Activated CD4-positive, CD25-positive, alpha-beta regulatory T cell (primary cell): Measurements from ENCODE around the gene NFKB1.
"Not testable (repeated sequence)": the region's sequence is repeated elsewhere in the genome, so short reads cannot be mapped to it uniquely, and the experiment has no call there.

ENCODE experiments used
- DNase-seq, 4 experiments: peaks; one replicate each; lab custom pipeline; 2025; lab: John Stamatoyannopoulos, UW

The NFKB1 gene

DNA sequence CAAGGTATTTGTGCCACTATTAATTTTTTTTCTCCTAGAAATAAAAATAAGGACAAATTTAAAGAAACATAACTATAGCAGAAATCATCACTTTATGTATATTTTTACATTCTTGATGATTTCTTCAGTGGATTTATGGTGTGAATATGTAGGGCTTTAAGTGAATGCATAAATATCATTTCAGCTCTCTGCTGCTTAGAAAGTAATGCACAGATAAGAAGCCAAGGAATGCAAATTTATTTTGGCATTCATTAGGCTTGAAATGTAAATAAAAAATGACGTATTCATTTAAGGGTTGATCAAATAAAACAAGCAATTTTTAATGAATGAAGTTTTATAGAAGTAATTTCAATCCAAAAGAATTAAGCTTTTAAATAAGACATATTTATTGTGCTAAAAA is 66.3 kb downstream of the NFKB1 start:
- no peak for DNase-seq

DNA sequence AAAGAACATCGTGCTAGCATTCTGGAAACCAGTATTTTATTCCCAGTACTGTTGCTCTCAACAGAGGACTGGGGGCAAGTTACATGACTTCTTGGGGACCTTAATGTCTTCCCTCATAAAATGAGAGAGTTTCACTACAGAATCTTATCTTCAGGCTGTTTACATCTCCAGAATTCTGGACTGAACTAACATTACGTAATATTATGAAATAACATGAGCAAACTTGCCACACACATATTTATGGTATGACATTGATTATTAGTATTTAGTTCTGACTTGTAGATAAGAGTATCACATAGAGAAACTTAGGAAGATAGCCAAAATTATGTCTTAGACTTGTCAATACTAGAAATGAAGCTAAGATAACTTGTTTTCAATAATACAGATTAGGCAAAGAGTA is 68.0 kb downstream of the NFKB1 start:
- no peak for DNase-seq

DNA sequence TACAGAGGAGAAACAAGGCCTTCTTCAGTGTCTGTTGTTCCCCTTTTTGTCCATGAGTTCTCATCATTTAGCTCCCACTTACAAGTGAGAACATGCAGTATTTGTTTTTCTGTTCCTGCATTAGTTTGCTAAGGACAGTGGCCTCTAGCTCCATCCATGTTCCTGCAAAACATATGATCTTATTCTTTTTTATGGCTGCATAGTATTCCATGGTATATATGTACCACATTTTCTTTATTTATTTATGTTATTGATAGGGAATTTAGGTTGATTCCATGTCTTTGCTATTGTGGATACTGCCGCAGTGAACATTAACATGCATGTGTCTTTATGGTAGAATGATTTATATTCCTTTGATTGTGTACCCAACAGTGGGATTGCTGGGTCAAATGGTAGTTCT is 69.1 kb downstream of the NFKB1 start:
- DNase-seq: not testable (repeated sequence)

DNA sequence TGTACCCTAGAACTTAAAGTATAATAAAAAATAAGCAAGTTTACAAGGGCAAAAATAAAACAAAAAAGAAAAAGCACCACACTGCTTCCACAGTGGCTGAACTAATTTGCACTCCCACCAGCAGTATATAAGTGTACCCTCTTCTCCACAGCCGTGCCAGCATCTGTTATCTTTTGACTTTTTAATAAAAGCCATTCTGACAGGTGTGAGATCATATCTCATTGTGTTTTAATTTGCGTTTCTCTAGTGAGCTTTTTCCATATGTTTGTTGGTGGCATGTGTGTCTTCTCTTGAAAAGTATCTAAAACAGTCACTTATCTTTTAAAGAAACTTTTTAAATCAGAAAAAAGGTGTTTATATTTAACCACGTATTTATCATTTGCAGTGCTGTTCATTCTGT is 71.3 kb downstream of the NFKB1 start:
- no peak for DNase-seq

DNA sequence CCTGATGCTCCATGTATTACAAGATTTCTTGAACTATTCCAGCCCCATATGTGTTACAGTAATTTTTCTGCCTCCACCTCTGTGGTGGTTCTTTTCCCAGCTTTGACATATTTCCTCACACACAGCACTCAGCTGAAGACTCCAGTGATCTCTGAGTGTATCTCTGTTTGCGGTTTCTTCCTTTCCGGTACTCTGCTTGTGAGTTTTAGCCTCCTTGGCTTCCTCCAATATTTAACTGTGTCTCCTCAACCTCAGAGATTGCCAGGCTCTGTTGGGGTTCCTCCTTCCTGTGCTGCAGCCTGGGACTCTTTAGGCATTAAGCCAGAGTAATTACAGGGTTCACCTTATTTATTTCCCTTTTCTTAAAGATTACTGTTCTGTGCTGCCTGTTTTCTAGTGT is 73.2 kb downstream of the NFKB1 start:
- no peak for DNase-seq

DNA sequence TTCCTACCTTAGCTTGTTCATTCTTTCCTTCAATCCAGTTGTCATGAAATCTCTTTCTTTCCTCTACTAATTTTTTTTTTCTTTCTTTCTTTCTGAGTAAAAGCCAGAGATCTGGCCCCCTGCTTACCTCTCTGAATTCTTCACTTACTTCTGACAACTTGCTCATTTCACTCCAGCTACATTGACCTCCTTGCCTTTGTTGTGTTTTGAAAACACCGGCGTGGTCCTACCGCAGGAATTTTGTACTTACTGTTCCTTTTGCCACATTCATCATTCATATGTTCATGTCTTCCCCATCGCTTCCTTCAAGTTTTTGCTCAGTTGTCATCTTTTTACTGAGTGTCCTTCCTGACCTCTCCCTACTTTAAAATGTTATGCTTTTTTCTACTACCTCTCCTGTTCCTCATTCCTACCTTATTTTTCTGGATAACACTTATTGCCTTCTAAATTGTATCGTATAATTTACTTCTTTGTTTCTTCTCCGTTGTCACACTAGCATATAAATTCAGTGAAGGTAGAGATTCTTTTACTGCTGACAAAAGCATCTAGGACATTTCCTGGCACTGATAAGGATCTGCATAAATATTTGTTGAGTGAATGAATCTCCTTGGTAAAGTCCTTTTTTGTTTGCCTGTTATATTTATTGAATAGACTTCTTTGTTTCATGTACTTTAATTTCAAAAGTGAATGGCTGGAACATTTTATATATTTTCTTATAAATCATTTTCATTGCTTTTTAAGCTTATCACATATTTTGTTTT is 74.4 kb downstream of the NFKB1 start:
- DNase-seq: no peak

DNA sequence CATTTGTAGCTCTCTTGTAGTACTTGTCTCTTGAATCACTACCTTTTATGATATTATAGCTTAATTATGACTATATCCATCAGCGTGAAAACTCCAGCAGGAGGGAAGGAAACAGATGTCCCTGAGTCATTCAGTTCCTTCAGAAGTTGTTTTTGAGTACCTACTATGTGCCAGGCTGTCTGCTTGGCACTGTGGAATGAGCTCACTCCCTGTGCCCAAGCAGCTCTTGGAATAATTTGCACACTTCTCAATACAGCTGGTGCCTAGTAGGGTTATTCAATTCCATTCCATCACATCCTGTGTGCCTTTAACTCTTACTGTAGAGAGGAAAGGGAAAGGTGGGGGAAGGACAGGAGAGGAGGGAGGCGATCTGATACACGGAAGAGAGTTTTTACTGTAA is 77.1 kb downstream of the NFKB1 start:
- DNase-seq: no peak

DNA sequence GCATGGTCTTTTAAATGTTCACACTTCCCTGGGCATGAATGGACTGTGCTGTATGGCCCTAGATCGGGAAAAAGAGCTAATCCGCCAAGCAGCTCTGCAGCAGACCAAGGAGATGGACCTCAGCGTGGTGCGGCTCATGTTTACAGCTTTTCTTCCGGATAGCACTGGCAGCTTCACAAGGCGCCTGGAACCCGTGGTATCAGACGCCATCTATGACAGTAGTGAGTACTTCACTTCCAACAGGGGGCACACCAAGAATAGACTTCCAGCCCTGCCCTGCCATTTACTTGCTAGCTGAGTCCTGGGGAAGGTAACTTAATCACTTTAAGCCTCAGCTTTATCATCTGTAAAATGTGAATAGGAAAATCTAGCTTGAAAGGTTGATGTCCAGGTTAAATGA is 77.7 kb downstream of the NFKB1 start:
- no peak for DNase-seq

DNA sequence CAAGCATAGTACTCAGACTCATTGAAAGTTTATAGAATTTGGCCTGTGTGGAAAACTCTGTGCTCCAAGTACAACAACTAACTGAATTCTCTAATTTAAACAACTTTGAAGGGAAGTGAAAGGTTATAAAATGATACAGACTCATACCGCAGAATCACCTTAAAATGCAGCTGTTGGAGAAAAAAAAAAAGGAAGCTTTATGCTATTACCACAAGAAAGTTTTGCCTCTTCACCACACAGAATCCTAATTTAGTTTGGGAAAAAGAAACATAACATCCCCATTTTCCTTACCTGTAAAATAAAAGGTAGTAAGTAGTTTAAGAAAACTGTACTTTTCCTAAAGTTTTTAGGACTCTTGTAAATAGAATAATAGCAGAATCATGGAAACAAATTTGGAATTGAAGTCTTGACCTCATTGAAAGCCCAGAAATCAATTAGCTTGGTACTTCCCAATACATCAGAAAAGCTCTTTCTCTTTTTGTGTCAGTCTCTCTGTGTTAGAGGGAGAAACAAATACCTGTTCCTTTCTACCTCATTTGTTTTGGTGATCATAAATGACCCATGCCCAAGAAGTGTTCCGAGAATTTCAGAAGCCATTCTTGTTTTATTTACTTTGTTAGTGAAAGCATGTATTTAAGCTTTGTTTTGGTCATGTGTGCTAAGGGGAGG is 78.8 kb downstream of the NFKB1 start:
- no peak for DNase-seq

DNA sequence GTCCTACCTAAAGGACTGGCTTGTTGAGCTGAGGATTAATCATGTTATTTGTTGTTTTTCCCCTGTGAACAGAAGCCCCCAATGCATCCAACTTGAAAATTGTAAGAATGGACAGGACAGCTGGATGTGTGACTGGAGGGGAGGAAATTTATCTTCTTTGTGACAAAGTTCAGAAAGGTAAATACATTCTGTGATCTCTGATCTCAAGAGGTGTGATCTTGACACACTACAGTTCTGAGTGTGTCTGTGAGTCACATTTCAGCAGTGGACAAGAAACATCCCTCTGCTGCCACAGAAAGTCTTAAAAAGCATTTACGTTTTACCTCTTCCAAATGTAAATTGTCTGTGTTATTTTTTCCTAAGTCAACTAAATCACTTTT is 79.3 kb downstream of the NFKB1 start:
- no peak for DNase-seq

DNA sequence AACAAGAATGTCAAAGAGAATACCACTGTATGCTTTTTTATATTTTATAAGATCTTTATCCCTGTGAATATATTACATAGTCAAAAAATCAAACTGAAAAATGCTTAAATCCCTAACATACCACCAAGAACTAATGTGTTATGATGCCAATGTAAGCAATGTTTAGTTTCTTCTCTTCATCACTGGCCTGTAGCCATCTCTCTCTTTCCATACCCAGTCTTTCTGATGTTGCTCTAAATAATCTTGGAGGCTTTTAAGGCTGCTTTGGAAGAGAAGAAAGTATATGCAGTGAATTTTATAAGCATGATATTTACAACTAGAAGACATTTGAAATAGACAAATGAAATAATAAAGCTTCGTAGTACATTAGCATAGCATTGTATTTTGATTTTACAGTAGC is 82.9 kb downstream of the NFKB1 start:
- DNase-seq: no peak

DNA sequence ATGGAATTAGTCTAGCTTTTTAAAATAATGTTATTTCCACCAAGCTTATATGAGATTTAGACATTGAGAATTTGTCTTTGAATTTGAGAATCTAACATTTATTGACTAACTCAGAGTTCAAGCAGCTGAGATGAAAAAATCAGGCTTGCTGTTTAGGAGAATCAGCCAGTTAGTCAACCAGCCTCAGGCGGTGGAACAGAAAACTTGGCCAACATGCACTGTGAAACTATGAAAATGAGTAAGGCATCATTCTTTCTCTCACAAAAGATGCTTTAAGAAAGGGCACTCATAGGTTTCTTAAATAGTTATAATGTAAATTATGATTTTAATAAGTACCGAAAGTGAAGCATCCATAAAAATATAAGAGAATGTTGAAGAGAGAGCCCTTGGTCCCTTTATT is 84.2 kb downstream of the NFKB1 start:
- no peak for DNase-seq

DNA sequence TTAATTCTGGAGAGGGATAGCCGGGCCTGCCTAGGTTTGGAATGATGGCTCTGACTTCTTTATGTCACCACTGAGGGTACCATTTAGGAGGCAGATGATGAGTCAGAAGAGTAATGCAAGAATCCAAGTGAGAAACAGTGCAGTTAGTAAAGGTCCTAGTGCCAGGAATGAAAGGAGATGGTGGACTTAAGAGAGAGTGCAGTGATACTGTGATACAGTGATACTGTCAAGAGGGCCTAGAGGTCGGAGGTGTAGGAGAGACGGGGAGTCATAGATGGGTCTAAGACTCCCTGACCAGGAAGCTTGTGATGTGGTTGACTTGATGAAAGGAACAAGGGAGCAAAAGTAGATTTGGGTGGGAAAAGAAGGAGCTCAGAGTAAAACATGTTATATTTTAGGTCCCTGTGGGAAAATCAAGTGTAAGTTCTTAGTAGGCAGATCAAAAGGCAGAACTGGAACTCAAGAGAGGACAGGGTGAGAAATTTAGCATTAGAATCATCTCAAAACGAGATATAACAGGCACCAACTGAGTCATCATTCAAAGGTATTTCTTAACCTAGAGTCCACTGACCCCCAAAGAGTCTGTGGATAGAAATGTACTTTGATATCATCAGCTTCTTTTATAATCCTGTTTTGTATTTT is 85.0 kb downstream of the NFKB1 start:
- no peak for DNase-seq

DNA sequence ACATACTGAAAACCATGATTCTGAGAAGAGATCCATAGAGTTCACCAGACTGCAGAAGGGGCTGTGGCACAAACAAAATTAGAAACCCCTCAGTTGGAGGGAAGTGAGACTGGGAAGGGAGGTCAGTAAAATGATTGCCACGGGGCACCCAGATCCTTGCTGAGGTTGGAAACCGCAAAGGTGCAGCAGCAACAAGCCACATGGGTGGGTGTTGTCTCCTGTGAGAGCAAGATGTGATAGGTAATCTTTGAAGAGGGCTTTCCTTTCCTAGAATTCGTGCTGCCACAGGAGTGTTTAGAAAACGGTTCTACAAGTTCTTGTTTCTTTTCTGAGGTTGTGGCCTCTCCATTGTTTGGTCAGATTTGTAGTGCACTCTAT is 85.5 kb downstream of the NFKB1 start:
- DNase-seq: peak in 2 of 4 experiments; percentile 4 to 9

DNA sequence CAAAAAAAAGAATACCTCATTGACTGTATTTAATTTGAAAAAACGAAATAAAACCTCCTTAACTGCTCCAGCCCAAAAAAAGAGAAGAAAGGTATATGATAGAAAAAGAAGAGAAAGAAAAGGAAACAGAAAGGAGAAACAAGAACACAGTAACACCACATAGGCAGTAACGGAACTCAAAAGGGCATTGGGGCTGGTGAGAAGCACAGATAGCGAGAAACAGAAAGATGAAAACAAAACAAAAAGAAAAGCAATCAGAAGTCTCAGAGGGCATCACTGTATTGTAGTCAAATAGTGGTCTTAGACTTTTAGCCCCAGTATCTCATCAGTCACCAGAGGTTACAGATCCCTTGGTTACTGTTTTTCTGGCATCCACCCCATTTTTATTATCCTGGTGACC is 88.6 kb downstream of the NFKB1 start:
- no peak for DNase-seq

DNA sequence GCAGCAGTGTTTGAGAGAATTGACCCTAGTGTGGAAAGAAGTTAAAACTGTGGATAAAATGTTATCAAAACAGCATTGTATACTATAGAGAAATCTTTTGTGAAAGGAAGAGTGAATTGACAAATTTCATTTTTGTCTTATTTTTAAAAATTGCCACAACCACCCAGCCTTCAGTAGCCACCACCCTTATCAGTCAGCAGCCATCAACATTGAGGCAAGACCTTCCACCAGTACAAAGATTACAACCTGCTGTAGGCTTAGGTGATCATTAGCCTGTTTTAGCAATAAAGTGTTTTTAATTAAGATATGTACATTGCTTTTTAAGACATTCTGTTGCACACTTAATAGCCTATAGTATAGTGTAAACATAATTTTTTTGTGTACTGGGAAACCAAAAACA is 91.1 kb downstream of the NFKB1 start:
- no peak for DNase-seq

DNA sequence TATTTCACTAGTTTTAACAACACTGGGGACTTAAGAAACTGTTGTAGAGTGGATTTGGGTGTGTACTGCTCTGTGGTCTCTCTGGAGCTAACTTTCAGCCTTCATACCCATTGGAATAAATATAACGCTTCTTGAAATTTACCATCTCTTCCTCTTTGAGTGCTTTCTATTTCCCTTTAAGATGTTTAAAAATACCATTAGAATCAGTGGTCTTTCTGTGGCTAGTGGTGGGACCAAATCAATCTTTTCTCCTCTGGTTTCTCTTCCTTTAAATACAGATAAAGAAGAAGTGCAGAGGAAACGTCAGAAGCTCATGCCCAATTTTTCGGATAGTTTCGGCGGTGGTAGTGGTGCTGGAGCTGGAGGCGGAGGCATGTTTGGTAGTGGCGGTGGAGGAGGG is 92.0 kb downstream of the NFKB1 start:
- DNase-seq: no peak

DNA sequence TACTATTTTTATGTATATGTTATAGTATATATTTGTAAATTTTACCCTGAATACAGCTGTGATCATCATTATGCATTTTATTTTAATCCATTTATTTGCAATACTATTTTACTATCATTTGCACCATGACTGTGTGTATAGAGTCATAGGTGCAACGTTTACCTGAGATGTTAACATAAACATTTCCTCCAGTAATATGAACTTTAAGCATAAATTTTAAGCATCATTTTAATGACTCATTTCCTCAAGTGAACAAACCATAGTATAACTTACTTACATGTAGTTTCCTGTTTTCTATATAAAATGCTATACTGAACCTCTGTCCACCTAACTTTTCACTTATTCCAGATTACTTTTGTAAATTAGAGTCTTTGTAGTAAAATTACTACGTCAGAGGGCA is 92.8 kb downstream of the NFKB1 start:
- DNase-seq: no peak

DNA sequence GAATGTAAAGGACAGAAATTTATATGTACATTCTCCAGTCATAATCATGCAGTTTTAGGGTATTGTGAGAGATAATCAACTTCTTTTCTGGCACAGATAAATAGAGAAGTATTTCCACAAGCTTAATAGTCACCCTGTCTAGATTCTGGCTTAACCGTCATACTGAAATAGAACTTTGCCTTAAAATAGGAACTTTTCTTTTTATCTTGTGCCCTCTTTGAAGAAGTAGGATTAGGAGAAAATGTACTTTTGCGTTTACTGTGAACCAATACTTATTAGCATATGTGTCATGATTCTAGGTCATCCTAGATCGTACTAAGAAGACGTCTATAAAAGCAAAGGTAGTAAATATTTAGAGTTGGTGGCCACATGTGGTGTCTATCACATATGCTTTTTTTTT is 95.4 kb downstream of the NFKB1 start:
- DNase-seq: no peak

DNA sequence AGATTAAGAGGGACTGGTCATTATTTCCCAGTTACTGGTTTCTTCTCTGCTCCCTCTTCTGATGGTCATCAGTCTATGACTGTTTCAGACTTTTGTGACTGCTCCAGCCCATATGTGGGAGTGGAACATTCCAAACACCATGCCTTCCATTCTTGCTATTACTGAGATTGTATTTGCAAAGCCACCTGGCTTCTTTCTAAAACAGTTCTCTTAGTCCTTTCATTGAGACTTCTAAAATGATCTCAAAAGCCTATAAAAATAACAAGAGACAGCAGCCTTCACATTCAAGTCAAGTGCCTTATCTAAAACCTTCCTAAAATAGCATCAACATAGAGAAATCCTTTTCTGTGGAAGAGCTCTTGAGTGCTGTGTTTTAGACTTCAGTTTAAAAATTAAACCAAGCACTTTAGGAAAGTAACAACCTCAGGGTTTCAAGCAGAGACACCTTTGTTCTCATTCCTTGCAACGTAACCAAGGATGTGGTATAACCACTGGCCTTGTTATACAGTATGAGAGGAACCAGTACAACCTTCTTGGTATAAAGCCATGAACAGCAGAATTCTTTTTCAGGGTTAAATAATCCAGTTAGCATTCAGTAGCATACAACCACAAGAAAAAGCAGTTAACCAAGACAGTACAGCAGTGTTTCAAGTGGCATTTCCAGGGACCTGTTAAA is 97.1 kb downstream of the NFKB1 start:
- no peak for DNase-seq

DNA sequence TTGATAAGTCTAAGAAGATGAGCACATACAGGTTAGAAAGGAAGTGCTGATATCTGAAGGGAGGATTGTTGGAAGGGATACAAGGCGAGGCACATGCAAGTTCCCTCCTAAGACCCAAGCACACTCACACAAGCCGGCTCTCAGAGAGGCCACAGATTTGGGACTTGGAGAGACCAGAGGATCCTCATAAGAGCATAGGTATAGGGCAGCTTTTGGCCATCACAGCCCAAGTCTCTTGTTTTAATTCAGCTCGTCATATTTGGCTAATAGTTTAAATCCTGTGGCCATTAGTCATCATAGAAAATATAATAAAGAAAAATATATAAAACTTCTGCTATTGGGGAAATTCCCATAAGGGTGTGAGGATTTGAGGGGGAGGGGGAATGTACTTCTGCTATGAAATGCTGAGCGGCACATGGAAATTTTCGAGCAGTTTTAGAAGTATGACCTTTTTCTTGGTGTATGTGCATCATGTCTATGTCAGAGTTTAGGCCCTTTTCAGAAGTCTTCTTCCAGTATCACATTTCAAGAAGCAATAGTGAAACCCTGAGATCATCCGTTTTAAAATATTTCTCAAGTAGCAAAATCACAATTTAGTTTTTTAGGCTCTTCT is 97.7 kb downstream of the NFKB1 start:
- DNase-seq: no peak

DNA sequence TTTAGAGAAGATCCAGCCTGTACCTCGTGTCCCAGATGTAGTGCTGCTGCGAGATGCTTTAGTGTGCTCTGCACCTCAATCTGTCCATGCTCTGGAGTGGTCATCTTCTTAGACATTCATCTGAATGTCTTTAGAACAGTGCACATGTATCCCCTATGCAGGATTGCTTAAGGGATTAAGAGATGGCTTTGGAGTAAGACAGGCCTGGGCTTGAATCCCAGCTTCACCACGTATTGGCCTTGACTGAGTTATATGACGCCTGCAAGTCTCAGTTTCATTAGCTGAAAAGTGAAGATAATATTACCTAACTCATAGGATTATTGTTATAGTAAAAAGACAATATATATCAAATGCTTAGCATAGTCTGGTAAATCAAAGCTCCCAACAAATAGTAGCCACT is 98.3 kb downstream of the NFKB1 start:
- DNase-seq: no peak

DNA sequence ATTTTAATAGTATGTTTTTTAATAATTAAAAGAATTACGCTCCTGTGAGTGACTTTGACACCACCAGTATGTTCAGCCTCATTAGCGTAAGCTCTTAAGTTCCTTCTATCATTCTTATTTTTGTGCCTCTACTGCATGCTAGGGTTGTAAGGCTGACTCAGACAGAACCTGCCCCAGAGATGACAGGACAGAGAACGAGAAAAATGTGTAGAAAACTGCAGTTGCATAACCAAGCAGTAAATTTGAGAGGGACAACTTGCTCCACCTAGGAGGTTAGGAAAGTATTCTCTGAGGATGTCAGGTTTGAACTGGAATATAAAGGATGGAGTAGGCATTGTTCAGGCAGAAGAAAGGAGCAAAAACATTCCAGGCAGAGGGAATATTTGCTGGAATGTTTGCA is 98.7 kb downstream of the NFKB1 start:
- DNase-seq: no peak
